DOHH2 (cell line): ENCODE results near the gene SH2D7.

Experiments
- EZH2phosphoT487 ChIP-seq: fragments of 200-600 bp; sonication (generic); IDR thresholded peaks from 2 replicates; pipeline ENCODE4 v1.6.1; 2017; ENCODE audit warnings: borderline replicate concordance, mild to moderate bottlenecking, antibody characterized with exemption, low read length, moderate library complexity, mixed read lengths
- TF ChIP-seq, protein P1 (sequence below): fragments of 200-600 bp; sonication (generic); IDR thresholded peaks from one replicate; pipeline ENCODE4 v1.5.1; 2014; ENCODE audit warnings: antibody characterized with exemption, mild to moderate bottlenecking, low read depth, low read length; ENCODE audit not compliant: poor library complexity, severe bottlenecking

DNA sequence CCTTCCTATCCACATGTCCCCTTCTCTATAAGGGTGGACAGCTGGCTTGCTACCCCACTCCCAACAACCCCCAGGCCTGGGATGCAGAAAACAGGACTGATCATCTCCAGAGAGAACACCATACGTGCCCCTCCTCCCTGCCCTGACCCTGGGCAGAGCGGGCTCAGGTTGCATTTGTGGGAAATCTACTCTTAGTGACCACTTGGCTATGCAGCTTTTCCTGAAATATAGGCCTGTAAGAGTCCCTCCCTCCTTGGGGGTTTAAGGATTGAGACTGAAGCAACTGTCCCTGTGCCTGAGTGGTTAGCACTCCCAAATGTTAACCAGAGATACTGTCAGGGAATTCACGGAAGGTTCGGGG, 11.7 kb downstream of the SH2D7 start:
- TF ChIP-seq, protein P1, sequence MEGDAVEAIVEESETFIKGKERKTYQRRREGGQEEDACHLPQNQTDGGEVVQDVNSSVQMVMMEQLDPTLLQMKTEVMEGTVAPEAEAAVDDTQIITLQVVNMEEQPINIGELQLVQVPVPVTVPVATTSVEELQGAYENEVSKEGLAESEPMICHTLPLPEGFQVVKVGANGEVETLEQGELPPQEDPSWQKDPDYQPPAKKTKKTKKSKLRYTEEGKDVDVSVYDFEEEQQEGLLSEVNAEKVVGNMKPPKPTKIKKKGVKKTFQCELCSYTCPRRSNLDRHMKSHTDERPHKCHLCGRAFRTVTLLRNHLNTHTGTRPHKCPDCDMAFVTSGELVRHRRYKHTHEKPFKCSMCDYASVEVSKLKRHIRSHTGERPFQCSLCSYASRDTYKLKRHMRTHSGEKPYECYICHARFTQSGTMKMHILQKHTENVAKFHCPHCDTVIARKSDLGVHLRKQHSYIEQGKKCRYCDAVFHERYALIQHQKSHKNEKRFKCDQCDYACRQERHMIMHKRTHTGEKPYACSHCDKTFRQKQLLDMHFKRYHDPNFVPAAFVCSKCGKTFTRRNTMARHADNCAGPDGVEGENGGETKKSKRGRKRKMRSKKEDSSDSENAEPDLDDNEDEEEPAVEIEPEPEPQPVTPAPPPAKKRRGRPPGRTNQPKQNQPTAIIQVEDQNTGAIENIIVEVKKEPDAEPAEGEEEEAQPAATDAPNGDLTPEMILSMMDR = no peak
- no peak for TF ChIP-seq EZH2phosphoT487
